T-cell (primary cell): ENCODE results near the gene NHP2. TPM values are rescaled to one million over a fixed set of nuclear protein-coding genes. Genes with fewer than 3 reads are reported as not detected.

Experiments
- ATAC-seq, 4 experiments: fragments of 200-7000 bp in 3 of 4; fragments of 150-1000 bp in 1 of 4; cut with Tn5 transposase; replicated peaks in 1 of 4; 1 replicate in 3 of 4; 2 replicates in 1 of 4; pipeline ENCODE4 v1.10.0; 2021; ENCODE audit warnings: moderate library complexity in 3 of 4, mild to moderate bottlenecking in 2 of 4, moderate number of reproducible peaks in 1 of 4
- CTCF ChIA-PET, 2 donors: fragments of 300-600 bp; sonication (Branson Sonifier 250); formaldehyde crosslinking; loops; one replicate each; lab custom pipeline; 2022; ENCODE audit warnings: antibody characterized with exemption in 2 of 2; lab: Charles Lee
- POLR2A ChIA-PET, 2 donors: fragments of 300-600 bp; sonication (Branson Sonifier 250); formaldehyde crosslinking; loops; one replicate each; lab custom pipeline; 2022; ENCODE audit warnings: antibody characterized with exemption in 2 of 2; lab: Charles Lee
- DNase-seq, 35 experiments: peaks; one replicate each; pipeline versions ENCODE4 v3.0.0 to v3.0.0-alpha.2; 2013 to 2023
- H3K27ac ChIP-seq: one replicate; pipeline ENCODE4 v1.5.1; 2013; ENCODE audit warnings: low read length
- H3K27me3 ChIP-seq, 2 experiments: replicated peaks in 1 of 2; 1 replicate in 1 of 2; 2 replicates in 1 of 2; pipeline versions ENCODE4 v1.6.1 to v1.7.0; 2013; ENCODE audit warnings: low read length in 1 of 2, mixed read lengths in 1 of 2; ENCODE audit not compliant: control insufficient read depth in 2 of 2, insufficient read depth in 2 of 2; ENCODE audit errors: extremely low read depth in 1 of 2
- H3K36me3 ChIP-seq, 2 donors: 1 replicate in 1 of 2; 2 replicates in 1 of 2; pipeline versions ENCODE4 v1.6.1 to v1.7.0; 2013; ENCODE audit warnings: low read length in 1 of 2; ENCODE audit not compliant: control insufficient read depth in 2 of 2, insufficient read depth in 1 of 2; ENCODE audit errors: extremely low read depth in 1 of 2
- H3K4me1 ChIP-seq, 2 experiments: 1 replicate in 1 of 2; 2 replicates in 1 of 2; pipeline versions ENCODE4 v1.6.1 to v1.7.0; 2013; ENCODE audit warnings: low read length in 2 of 2, mixed read lengths in 1 of 2; ENCODE audit not compliant: insufficient read depth in 2 of 2, control insufficient read depth in 1 of 2; ENCODE audit errors: extremely low read depth in 1 of 2
- H3K4me3 ChIP-seq, 2 donors: 1 replicate in 1 of 2; 2 replicates in 1 of 2; pipeline versions ENCODE4 v1.5.1 to v1.7.0; 2013; ENCODE audit warnings: mild to moderate bottlenecking in 2 of 2, low read length in 1 of 2, moderate library complexity in 1 of 2; ENCODE audit not compliant: control insufficient read depth in 1 of 2; ENCODE audit errors: extremely low read depth in 1 of 2
- H3K9me3 ChIP-seq: 2 replicates; pipeline ENCODE4 v1.7.0; 2013
- H3K27ac Mint-ChIP-seq, 2 donors: one replicate each; pipeline ENCODE4 v1.8.0; 2020 to 2021; ENCODE audit warnings: mild to moderate bottlenecking in 2 of 2, mixed read lengths in 2 of 2
- H3K27me3 Mint-ChIP-seq, 2 donors: one replicate each; pipeline ENCODE4 v1.8.0; 2021 to 2022; ENCODE audit warnings: mixed read lengths in 2 of 2
- H3K36me3 Mint-ChIP-seq: one replicate; pipeline ENCODE4 v1.8.0; 2021; ENCODE audit warnings: mixed read lengths
- H3K4me1 Mint-ChIP-seq, 3 donors: one replicate each; pipeline ENCODE4 v1.8.0; 2020 to 2022; ENCODE audit warnings: mixed read lengths in 3 of 3, mild to moderate bottlenecking in 1 of 3
- H3K4me3 Mint-ChIP-seq, 3 donors: one replicate each; pipeline ENCODE4 v1.8.0; 2020 to 2022; ENCODE audit warnings: mild to moderate bottlenecking in 3 of 3, mixed read lengths in 3 of 3, moderate library complexity in 3 of 3
- H3K9me3 Mint-ChIP-seq, 3 donors: one replicate each; pipeline ENCODE4 v1.8.0; 2020 to 2022; ENCODE audit warnings: mixed read lengths in 3 of 3
- WGBS: methylation state at CpG from one replicate; pipeline ENCODE4 v1.1.5; 2013; ENCODE audit warnings: missing lambda C conversion rate; ENCODE audit not compliant: insufficient coverage; 5-methylcytosine and 5-hydroxymethylcytosine counted together
- total RNA-seq, 35 experiments: library from RNA in 6 of 35; stranded (reverse) in 6 of 35; fragments of 120-200 nt in 1 of 35; gene quantifications; one replicate each; pipeline versions ENCODE4 v1.2.1 to v1.2.4 and lab custom pipeline; 2013 to 2026

The NHP2 gene
- total RNA-seq, 5 donors from 2014 or later (not counting 1 experiment from before 2014, with no cell fraction given): 61.2 to 95.6 (median 91.2) TPM

DNA sequence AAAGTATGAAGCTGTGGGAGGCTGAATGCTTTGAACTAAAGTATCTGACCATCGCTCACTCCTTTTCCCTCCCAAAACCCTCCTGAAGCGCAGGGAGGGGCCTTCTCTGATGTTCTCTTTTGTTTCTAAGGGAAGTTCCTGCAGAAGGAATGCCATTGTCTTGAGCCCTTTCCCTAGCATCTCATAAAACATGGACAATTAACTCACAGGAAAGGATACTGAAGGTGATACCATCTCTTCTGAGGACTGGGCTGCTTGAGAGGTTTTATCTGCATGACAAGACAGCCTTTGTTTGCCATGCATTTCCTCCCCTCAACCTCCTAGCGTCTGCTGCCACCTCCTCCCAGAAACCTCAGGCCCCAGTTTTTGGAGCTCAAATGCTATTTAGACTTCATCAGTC lies 27.1 kb downstream of the NHP2 start:
- WGBS: no CpG with 5 or more reads among the region's 3 CpGs
- peaks cover 5 to 9% (median 7%) of the 10 kb centered on the region in 3 donors for H3K4me1 Mint-ChIP-seq
- H3K9me3 Mint-ChIP-seq: no peaks in the 10 kb centered on the region
- ATAC-seq (no peak), DNase-seq (no peak)
- H3K36me3 ChIP-seq: no peaks in the 10 kb centered on the region
- H3K27ac Mint-ChIP-seq: no peak overlapping the region
- H3K4me3 ChIP-seq: no peak overlapping the region
- no peak overlapping the region for H3K27ac ChIP-seq
- POLR2A ChIA-PET: no interaction called here
- no peak overlapping the region for H3K4me3 Mint-ChIP-seq
- no peaks in the 10 kb centered on the region for H3K36me3 Mint-ChIP-seq
- no peaks in the 10 kb centered on the region for H3K9me3 ChIP-seq
- H3K4me1 ChIP-seq: peaks cover 3 to 39% of the 10 kb centered on the region in 2 experiments
- H3K27me3 Mint-ChIP-seq: no peaks in the 10 kb centered on the region
- H3K27me3 ChIP-seq: peaks cover 0 to 15% of the 10 kb centered on the region in 2 experiments
- CTCF ChIA-PET: no interaction called here

DNA sequence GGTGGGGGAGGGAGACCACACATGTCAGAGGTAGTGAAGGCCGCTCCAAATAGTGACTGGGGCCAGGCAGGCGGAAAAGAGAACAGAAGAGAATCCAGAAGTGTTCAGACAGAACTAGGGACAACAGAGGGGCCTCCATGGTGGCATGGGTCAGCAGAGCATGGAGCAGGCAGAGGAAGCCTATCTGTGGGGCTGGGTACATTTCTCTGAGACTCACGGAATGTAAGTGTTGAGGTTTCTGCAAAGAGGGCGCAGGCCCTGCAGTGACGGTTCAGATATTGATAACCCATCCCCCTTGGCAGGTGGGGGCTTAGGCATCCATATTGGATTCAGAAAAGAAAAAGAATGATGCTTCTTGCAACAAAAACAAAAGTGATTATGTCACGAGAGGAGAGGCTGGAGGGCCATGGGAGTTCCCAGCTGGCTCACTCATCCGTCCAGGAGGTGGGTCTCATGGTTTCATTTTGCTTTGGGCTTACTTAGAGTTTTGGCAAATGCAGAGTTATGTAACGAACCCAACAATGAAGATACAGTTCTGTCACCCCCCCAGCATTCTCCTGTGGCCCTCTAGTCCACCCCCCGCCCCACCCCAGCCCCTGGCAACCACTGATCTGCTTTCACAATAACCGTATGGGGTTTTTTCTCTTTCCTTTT lies 28.3 kb downstream of the NHP2 start:
- peaks cover 11 to 15% (median 13%) of the 10 kb centered on the region in 3 donors for H3K4me1 Mint-ChIP-seq
- WGBS: 97% methylated on average over 4 of the region's 10 CpGs
- H3K36me3 Mint-ChIP-seq: no peaks in the 10 kb centered on the region
- no peaks in the 10 kb centered on the region for H3K27me3 Mint-ChIP-seq
- no peak for ATAC-seq
- DNase-seq: no peak
- Histone ChIP-seq H3K4me1 (peaks cover 2 to 43% of the 10 kb centered on the region in 2 experiments), H3K9me3 (no peaks in the 10 kb centered on the region), H3K27me3 (peaks cover 0 to 20% of the 10 kb centered on the region in 2 experiments), H3K36me3 (no peaks in the 10 kb centered on the region), H3K4me3 (no peak overlapping the region), H3K27ac (no peak overlapping the region)
- no peak overlapping the region for H3K4me3 Mint-ChIP-seq
- no peaks in the 10 kb centered on the region for H3K9me3 Mint-ChIP-seq
- no peak overlapping the region for H3K27ac Mint-ChIP-seq
- POLR2A ChIA-PET: interaction anchor here in 1 of 2 donors (0.6 kb wide), 1 partner anchor 589 kb away, joined by 4 read pairs; no protein-coding TSS in a partner anchor
- CTCF ChIA-PET: no interaction called here

DNA sequence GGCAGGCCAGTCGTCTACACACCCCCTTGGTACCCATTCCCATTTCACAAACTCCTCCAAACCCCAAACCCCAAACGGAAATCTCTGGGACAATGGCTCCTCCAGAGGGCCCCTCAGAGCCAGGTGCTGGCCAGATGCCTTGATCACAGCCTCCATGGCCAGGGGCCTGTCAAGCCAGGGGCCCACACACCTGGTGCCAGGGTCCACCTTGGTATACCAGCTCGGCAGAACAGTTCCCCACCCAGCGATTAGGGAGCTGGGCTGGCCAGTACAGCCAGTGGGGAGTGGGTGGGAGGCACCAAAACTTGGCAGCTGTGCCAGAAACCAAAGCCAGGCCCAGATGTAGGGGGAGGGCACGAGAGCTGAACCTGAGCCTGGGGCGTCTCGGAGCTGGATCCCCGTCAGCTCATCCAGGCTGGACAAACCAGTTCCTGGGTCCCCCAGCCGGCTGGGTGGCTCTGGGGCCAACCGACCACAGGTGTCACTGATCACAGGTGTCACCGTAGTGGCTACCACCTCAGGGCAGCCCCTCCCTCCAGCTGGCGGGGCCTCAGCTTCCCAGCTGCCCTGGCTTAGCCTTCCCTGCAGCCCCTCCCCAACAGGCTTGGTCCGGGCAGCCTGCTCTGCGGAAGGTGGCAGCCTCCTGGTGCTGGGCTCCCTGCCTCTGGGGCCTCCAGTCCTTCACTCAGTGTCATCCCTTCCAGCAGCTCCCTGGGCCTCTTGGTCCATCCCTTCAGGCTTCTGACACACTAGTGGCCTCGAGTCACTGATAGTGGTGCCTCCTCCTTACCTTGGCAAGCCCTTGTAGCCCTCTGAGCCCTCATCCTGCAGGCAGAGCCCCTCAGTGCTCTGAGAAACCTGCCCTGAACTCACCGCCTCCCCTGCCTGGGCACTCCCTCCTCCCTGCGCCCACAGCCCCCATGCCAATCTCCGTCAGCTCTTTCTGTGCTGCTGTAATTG lies 29.4 kb downstream of the NHP2 start:
- Mint-ChIP-seq H3K4me3 (no peak overlapping the region), H3K4me1 (peaks cover 11 to 14% (median 12%) of the 10 kb centered on the region in 3 donors), H3K27ac (no peak overlapping the region), H3K9me3 (no peaks in the 10 kb centered on the region), H3K27me3 (no peaks in the 10 kb centered on the region), H3K36me3 (no peaks in the 10 kb centered on the region)
- ChIA-PET POLR2A (no interaction called here), CTCF (interaction anchor here in 1 of 2 donors (0.8 kb wide), 1 partner anchor 48 kb away, joined by 3 read pairs; no protein-coding TSS in a partner anchor)
- Histone ChIP-seq H3K27me3 (peaks cover 0 to 29% of the 10 kb centered on the region in 2 experiments), H3K27ac (no peak overlapping the region), H3K9me3 (no peaks in the 10 kb centered on the region), H3K4me3 (no peak overlapping the region), H3K36me3 (no peaks in the 10 kb centered on the region), H3K4me1 (peaks cover 2 to 44% of the 10 kb centered on the region in 2 experiments)
- 92% methylated on average over 14 of the region's 18 CpGs for WGBS
- DNase-seq (no peak), ATAC-seq (no peak)

DNA sequence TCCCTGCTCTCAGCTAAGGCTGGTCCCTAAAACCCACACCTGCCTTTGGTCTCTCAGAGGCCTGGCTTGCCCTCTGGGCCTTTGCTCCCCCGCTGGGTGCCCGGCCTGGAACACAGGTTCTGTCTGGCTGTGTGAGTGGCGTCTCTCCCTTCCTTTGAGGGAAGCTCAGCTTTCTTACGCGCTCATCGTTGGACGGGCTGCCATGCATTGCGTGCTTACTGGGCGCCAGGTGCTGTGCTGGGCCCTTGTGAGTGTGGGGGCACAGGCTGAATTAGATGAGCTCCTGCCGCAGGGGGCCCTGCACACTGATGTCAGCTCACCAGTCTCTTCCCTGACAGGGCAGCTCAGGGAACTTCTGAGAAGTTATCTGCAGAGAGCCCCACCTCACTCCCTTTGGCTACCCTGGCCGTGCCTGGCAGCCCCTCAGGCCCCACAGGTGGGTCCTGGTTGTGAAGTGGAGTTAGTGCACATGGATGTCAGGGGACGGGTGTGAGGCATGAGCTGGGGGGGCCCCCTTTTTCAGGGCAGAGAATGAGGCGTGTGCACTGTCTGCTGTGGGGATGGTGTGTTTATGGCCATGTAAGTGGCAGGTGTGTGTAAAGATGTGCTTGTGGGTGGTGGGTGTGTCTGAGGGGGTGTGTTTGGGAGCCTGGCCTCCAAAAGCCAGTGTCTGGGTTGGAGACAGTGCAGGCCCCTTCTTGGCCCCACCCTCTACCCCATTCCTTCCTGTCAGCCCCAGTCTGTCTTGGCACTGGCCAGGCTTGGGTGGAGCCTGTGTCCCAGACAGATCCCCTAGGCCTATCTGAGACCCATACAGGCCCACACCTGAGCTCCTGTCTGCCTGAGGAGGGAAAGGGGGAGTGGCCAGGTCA lies 30.4 kb downstream of the NHP2 start:
- no peaks in the 10 kb centered on the region for H3K9me3 Mint-ChIP-seq
- no peak for ATAC-seq
- POLR2A ChIA-PET: no interaction called here

DNA sequence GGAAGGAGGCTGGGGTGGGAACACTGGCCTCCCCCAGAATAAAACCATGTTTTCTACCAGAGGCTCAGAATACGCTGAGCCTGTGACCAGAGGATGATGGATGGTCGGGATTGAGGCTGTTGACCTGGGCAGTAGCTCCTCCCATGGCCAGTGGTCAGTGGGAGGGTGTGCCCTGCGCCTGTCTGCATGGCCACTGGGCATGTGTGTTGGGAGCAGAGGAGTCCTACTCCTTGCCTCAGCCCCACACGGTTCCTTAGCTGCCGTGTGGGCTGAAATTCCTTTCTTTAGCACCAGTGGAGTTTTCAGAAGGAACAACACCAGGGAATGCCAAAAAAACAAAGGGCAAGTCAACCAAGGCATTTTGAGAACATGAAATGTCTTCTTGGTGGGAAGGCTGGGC lies 31.3 kb downstream of the NHP2 start:
- H3K4me1 Mint-ChIP-seq: peaks cover 11 to 20% (median 12%) of the 10 kb centered on the region in 3 donors
- H3K27me3 Mint-ChIP-seq: no peaks in the 10 kb centered on the region
- no peak overlapping the region for H3K27ac ChIP-seq
- H3K27me3 ChIP-seq: peaks cover 0 to 38% of the 10 kb centered on the region in 2 experiments
- no peaks in the 10 kb centered on the region for H3K36me3 Mint-ChIP-seq
- no peak for ATAC-seq
- ChIA-PET POLR2A (interaction anchor here in 1 of 2 donors (0.5 kb wide), 1 partner anchor 42 kb away, joined by 3 read pairs; no protein-coding TSS in a partner anchor), CTCF (no interaction called here)
- H3K4me1 ChIP-seq: peaks cover 9 to 63% of the 10 kb centered on the region in 2 experiments
- 100% methylated on average over 2 of the region's 5 CpGs for WGBS
- H3K4me3 ChIP-seq: no peak overlapping the region
- no peak for DNase-seq
- no peaks in the 10 kb centered on the region for H3K36me3 ChIP-seq
- H3K9me3 ChIP-seq: no peaks in the 10 kb centered on the region
- H3K4me3 Mint-ChIP-seq: no peak overlapping the region
- H3K27ac Mint-ChIP-seq: no peak overlapping the region
- H3K9me3 Mint-ChIP-seq: no peaks in the 10 kb centered on the region

More for the DNA sequence above, 30.4 kb downstream of the NHP2 start:
- 96% methylated on average over 9 of the region's 13 CpGs for whole genome bisulfite sequencing
- no peak overlapping the region for H3K4me3 Mint-ChIP-seq
- DNase-seq: peak in 1 of 35 experiments; percentile 1
- H3K27ac Mint-ChIP-seq: no peak overlapping the region
- Histone ChIP-seq H3K4me3 (no peak overlapping the region), H3K36me3 (no peaks in the 10 kb centered on the region), H3K27ac (no peak overlapping the region), H3K9me3 (no peaks in the 10 kb centered on the region), H3K27me3 (peaks cover 0 to 30% of the 10 kb centered on the region in 2 experiments), H3K4me1 (peaks cover 2 to 53% of the 10 kb centered on the region in 2 experiments)
- CTCF ChIA-PET: interaction anchor here in 1 of 2 donors (0.8 kb wide), 1 partner anchor 47 kb away, joined by 3 read pairs; no protein-coding TSS in a partner anchor
- H3K4me1 Mint-ChIP-seq: peaks cover 11 to 17% (median 12%) of the 10 kb centered on the region in 3 donors
- H3K36me3 Mint-ChIP-seq: no peaks in the 10 kb centered on the region
- H3K27me3 Mint-ChIP-seq: no peaks in the 10 kb centered on the region
